Kidney (tissue), 22 donors: ENCODE results near the gene KIF15. TPM values are rescaled to one million over a fixed set of nuclear protein-coding genes. Genes with fewer than 3 reads are reported as not detected.

Experiments
- DNase-seq, 5 donors: peaks; one replicate each; pipeline ENCODE4 v3.0.0-alpha.2; 2013 to 2020
- FAIRE-seq: peaks from 2 replicates; lab custom pipeline; 2012; peaks lifted over from hg19 to GRCh38; lab: Jason Lieb, UNC
- H3K27ac ChIP-seq, 2 donors: one replicate each; pipeline ENCODE4 v1.7.0; 2013; ENCODE audit warnings: low read depth in 2 of 2, low read length in 2 of 2, inconsistent platforms in 1 of 2
- H3K27me3 ChIP-seq: one replicate; pipeline ENCODE4 v1.7.1; 2013; ENCODE audit warnings: low read length, inconsistent platforms; ENCODE audit not compliant: control insufficient read depth, insufficient read depth
- H3K36me3 ChIP-seq, 3 donors: one replicate each; pipeline versions ENCODE4 v1.7.0 to v1.7.1; 2013; ENCODE audit warnings: low read length in 3 of 3, control low read depth in 1 of 3, inconsistent platforms in 1 of 3; ENCODE audit not compliant: insufficient read depth in 3 of 3, control insufficient read depth in 2 of 3
- H3K4me1 ChIP-seq, 3 donors: one replicate each; pipeline versions ENCODE4 v1.7.0 to v1.7.1; 2013; ENCODE audit warnings: low read length in 3 of 3, inconsistent platforms in 1 of 3, low read depth in 1 of 3; ENCODE audit not compliant: control insufficient read depth in 2 of 3, insufficient read depth in 2 of 3
- H3K4me3 ChIP-seq, 3 donors: one replicate each; pipeline versions ENCODE4 v1.7.0 to v1.8.1; 2013; ENCODE audit warnings: low read length in 3 of 3, control low read depth in 1 of 3, inconsistent platforms in 1 of 3
- H3K9ac ChIP-seq, 3 donors: one replicate each; pipeline versions ENCODE4 v1.7.0 to v1.7.1; 2013; ENCODE audit warnings: low read length in 3 of 3, control low read depth in 1 of 3, inconsistent platforms in 1 of 3
- H3K9me3 ChIP-seq, 3 donors: one replicate each; pipeline versions ENCODE4 v1.7.0 to v1.7.1; 2013; ENCODE audit warnings: low read length in 3 of 3, control low read depth in 1 of 3, inconsistent platforms in 1 of 3; ENCODE audit not compliant: control insufficient read depth in 2 of 3, insufficient read depth in 1 of 3
- intact Hi-C: fragments of 100-400 bp; cut with DNase I; formaldehyde crosslinking; loops from one replicate; pipeline ENCODE4 v1.11.1; 2022
- long read RNA-seq, 10 donors: library from polyadenylated mRNA in 1 of 10; unstranded in 1 of 10; transcript quantifications; one replicate each; pipeline ENCODE4 v2.0.0 and lab custom pipeline, GENCODE V29; 2021 to 2026
- polyA plus RNA-seq: library from polyadenylated mRNA; stranded (reverse); fragments of 350-450 nt; fragmentation: Illumina TruSeq; extraction: RNeasy Lipid Tissue Mini Kit (QIAGEN cat#74804); gene quantifications from one replicate; pipeline ENCODE4 v1.2.3, GENCODE V29; 2014; ENCODE audit warnings: low read depth, low replicate concordance; ENCODE audit not compliant: insufficient read depth
- total RNA-seq: library from RNA; stranded (reverse); fragmentation: NEBNext Ultra II Directional; extraction: Animal tissue kit (Norgen Biotek cat#: 25700); gene quantifications from one replicate; pipeline ENCODE4 v1.2.1, GENCODE V29; 2021
- TF ChIP-seq, protein P1 (sequence below): IDR thresholded peaks from 3 replicates; pipeline ENCODE4 v1.5.1; 2012; ENCODE audit warnings: mild to moderate bottlenecking, moderate library complexity, borderline replicate concordance; ENCODE audit not compliant: insufficient read depth; ENCODE audit errors: extremely low read depth
- donor health status: control.
- donor health status: control.
- donor health status: control.
- donor health status: control.
- donor health status: control.
- donor health status: DM: yes; HTN: yes; CAD: no.
- donor health status: Normal renal cell carcinoma (clear cell type).

Gene KIF15, protein sequence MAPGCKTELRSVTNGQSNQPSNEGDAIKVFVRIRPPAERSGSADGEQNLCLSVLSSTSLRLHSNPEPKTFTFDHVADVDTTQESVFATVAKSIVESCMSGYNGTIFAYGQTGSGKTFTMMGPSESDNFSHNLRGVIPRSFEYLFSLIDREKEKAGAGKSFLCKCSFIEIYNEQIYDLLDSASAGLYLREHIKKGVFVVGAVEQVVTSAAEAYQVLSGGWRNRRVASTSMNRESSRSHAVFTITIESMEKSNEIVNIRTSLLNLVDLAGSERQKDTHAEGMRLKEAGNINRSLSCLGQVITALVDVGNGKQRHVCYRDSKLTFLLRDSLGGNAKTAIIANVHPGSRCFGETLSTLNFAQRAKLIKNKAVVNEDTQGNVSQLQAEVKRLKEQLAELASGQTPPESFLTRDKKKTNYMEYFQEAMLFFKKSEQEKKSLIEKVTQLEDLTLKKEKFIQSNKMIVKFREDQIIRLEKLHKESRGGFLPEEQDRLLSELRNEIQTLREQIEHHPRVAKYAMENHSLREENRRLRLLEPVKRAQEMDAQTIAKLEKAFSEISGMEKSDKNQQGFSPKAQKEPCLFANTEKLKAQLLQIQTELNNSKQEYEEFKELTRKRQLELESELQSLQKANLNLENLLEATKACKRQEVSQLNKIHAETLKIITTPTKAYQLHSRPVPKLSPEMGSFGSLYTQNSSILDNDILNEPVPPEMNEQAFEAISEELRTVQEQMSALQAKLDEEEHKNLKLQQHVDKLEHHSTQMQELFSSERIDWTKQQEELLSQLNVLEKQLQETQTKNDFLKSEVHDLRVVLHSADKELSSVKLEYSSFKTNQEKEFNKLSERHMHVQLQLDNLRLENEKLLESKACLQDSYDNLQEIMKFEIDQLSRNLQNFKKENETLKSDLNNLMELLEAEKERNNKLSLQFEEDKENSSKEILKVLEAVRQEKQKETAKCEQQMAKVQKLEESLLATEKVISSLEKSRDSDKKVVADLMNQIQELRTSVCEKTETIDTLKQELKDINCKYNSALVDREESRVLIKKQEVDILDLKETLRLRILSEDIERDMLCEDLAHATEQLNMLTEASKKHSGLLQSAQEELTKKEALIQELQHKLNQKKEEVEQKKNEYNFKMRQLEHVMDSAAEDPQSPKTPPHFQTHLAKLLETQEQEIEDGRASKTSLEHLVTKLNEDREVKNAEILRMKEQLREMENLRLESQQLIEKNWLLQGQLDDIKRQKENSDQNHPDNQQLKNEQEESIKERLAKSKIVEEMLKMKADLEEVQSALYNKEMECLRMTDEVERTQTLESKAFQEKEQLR (N-terminal part only)
- total RNA-seq: 0.72 TPM
- polyA plus RNA-seq: 0.32 TPM
- long read RNA-seq, donor 1: 0 reads
- long read RNA-seq, donor 2, partial matches to known transcripts: 9 of 9 reads
- long read RNA-seq, donor 2, other reads (novel, unspliced or antisense): 0 of 9 reads
- long read RNA-seq, donor 3, partial matches to known transcripts: 8 of 8 reads
- long read RNA-seq, donor 3, other reads (novel, unspliced or antisense): 0 of 8 reads
- long read RNA-seq, donor 4, full-length matches to known transcripts: 1 of 1 reads
- long read RNA-seq, donor 4, partial matches to known transcripts: 0 of 1 reads
- long read RNA-seq, donor 4, other reads (novel, unspliced or antisense): 0 of 1 reads
- long read RNA-seq, donor 5: 0 reads
- long read RNA-seq, donor 6, partial matches to known transcripts: 5 of 5 reads
- long read RNA-seq, donor 6, other reads (novel, unspliced or antisense): 0 of 5 reads
- long read RNA-seq, donor 7: 0 reads
- long read RNA-seq, donor 8, partial matches to known transcripts: 11 of 11 reads
- long read RNA-seq, donor 8, other reads (novel, unspliced or antisense): 0 of 11 reads
- long read RNA-seq, donor 9: 0 reads
- long read RNA-seq, donor 10: 0 reads

DNA sequence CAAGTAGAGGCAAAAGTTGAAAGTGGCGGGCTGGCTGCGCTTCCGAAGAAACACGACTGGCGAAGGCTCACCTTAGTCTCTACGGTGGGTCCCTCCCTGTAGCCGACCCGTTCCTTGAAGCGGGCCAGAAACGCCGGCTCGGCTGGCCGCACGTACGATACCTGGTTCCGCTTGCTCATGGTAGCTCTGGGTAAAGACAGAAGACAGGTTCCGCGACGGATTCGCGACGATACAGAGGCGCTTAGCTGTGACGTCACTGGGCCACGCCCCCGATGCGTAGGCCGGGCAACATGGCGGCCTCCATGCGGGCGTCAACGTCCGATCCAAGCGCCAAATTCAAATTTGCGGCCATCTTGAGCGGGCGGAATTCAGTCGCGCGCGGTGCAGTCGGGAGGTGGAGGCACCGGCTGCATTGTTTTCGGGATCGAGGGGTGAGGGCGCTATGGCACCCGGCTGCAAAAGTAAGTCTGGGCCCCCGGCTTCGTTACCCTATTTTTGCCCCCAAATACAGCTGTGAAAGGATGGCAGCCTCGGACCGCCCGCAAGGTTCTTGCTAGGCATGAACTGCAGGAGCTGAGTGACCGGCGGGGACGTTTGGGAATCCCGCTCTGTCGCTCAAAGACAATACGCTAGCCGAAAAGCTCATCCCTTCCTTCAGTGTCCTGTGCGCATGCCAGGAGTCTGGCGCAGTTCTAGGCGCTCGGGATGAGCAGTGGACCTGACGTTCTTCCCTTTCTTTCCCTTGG is at the start of gene KIF15, which contains the start of gene KIAA1143:
Gene KIF15, plus strand, starts transcription at position 371 of the 746 bp plus-strand sequence. Its CDS starts 72 bp downstream, at position 443.
Gene KIAA1143, minus strand, starts transcription at position 196 of the 746 bp plus-strand sequence. Its CDS starts 17 bp downstream, at position 179.
- intact Hi-C loops: no loop called here

DNA sequence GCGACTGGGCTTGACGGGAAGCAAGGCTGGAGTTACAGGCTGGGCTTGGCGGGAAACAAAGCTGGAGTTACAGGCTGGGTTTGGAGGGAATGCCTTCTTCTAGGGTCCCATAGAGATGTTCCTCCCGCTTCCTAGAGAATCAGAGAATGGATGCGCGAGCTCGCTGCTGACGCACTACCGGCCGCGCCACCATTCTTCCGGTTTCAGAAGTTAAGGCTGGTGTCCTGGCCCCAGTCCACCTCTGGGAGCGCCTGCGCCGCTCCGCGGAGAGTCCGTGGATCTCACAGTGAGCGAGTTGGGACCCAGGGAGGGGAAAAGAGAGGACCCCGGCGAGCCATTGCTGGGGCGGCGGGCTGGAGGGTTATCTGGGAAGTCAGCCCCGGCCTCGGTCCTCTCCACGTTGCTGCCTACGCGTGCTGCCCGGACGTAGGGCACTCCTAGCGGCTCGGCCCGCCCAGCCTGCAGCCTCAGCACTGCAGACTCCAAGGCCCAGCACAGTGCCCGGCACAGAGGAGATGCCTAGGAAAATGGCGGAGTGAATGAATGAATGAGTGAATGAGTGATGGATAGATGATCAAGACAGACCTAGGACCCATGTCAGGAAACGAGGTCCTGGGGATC is 49.0 kb upstream of the KIF15 start, which contains the start of gene ZNF502:
Gene ZNF502, plus strand, starts transcription at position 206 of the 621 bp plus-strand sequence. CDS start 7,602 bp downstream, outside the sequence.
- Histone ChIP-seq H3K27ac (no peak within 1 kb of the TSS), H3K9me3 (peaks cover 4 to 33% (median 7%) of the 10 kb centered on the region in 3 donors), H3K4me1 (peaks cover 0 to 4% (median 0%) of the 10 kb centered on the region in 3 donors), H3K27me3 (no peaks in the 10 kb centered on the region), H3K36me3 (peaks cover 0 to 3% (median under 1%) of the 10 kb centered on the region in 3 donors), H3K9ac (peak within 1 kb of the TSS; percentile 28 to 84 (median 44)), H3K4me3 (peak within 1 kb of the TSS; percentile 73 to 96 (median 88))
- peak; percentile 92 to 97 (median 93) for DNase-seq
- FAIRE-seq: no peak
- intact Hi-C loops: no loop called here
- TF ChIP-seq, protein P1, sequence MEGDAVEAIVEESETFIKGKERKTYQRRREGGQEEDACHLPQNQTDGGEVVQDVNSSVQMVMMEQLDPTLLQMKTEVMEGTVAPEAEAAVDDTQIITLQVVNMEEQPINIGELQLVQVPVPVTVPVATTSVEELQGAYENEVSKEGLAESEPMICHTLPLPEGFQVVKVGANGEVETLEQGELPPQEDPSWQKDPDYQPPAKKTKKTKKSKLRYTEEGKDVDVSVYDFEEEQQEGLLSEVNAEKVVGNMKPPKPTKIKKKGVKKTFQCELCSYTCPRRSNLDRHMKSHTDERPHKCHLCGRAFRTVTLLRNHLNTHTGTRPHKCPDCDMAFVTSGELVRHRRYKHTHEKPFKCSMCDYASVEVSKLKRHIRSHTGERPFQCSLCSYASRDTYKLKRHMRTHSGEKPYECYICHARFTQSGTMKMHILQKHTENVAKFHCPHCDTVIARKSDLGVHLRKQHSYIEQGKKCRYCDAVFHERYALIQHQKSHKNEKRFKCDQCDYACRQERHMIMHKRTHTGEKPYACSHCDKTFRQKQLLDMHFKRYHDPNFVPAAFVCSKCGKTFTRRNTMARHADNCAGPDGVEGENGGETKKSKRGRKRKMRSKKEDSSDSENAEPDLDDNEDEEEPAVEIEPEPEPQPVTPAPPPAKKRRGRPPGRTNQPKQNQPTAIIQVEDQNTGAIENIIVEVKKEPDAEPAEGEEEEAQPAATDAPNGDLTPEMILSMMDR: peak; percentile 25

More for the DNA sequence above, at the start of gene KIF15, which contains the start of gene KIAA1143:
- Histone ChIP-seq H3K27me3 (no peaks in the 10 kb centered on the region), H3K9ac (peak within 1 kb of the TSS; percentile 62 to 91 (median 80)), H3K36me3 (peaks cover 0 to 8% (median 2%) of the 10 kb centered on the region in 3 donors), H3K27ac (peak within 1 kb of the TSS in 1 of 2 donors; percentile 20), H3K4me1 (peaks cover 0 to 4% (median 0%) of the 10 kb centered on the region in 3 donors), H3K4me3 (peak within 1 kb of the TSS; percentile 66 to 100 (median 87)), H3K9me3 (peaks cover 0 to 7% (median 3%) of the 10 kb centered on the region in 3 donors)
- DNase-seq (peak; percentile 96 to 98 (median 98)), FAIRE-seq (no peak)
- TF ChIP-seq, protein P1: no peak
